MM.1S (cell line): ENCODE data around the gene MSRB1.

Experiments
- DNase-seq: peaks from one replicate; pipeline ENCODE4 v3.0.0-alpha.2; 2015
- H2AFZ ChIP-seq: fragments of 300-600 bp; sonication (generic); 2 replicates; pipeline ENCODE4 v1.6.0; 2016; ENCODE audit warnings: antibody characterized with exemption, low read length
- H3F3A ChIP-seq: fragments of 300-600 bp; sonication (generic); 2 replicates; pipeline ENCODE4 v1.6.1; 2016; ENCODE audit warnings: mild to moderate bottlenecking, antibody characterized with exemption, low read length, moderate library complexity, mixed read lengths; ENCODE audit not compliant: insufficient read depth
- H3K27ac ChIP-seq: fragments of 300-600 bp; sonication (generic); 2 replicates; pipeline ENCODE4 v1.5.1; 2016; ENCODE audit warnings: mild to moderate bottlenecking, low read length
- H3K27me3 ChIP-seq: fragments of 300-600 bp; sonication (generic); replicated peaks from 2 replicates; pipeline ENCODE4 v1.6.0; 2016; ENCODE audit warnings: low read length; ENCODE audit not compliant: insufficient read depth
- H3K36me3 ChIP-seq: fragments of 300-600 bp; sonication (generic); replicated peaks from 2 replicates; pipeline ENCODE4 v1.6.1; 2016; ENCODE audit warnings: mild to moderate bottlenecking, low read length, mixed read lengths; ENCODE audit not compliant: insufficient read depth
- H3K4me1 ChIP-seq: fragments of 300-600 bp; sonication (generic); 2 replicates; pipeline ENCODE4 v1.6.1; 2016; ENCODE audit warnings: low read length, mixed read lengths
- H3K4me2 ChIP-seq: fragments of 300-600 bp; sonication (generic); 2 replicates; pipeline ENCODE4 v1.6.0; 2016; ENCODE audit warnings: low read depth, low read length
- H3K4me3 ChIP-seq: fragments of 300-600 bp; sonication (generic); 2 replicates; pipeline ENCODE4 v1.5.1; 2016; ENCODE audit warnings: low read length, mixed read lengths
- H3K79me2 ChIP-seq: fragments of 300-600 bp; sonication (generic); 2 replicates; pipeline ENCODE4 v1.6.1; 2016; ENCODE audit warnings: mixed run types, low read length, mixed read lengths
- H3K9ac ChIP-seq: fragments of 300-600 bp; sonication (generic); 2 replicates; pipeline ENCODE4 v1.6.1; 2016; ENCODE audit warnings: low read length, mixed read lengths
- H3K9me2 ChIP-seq: fragments of 300-600 bp; sonication (generic); replicated peaks from 2 replicates; pipeline ENCODE4 v1.6.1; 2016; ENCODE audit warnings: mild to moderate bottlenecking, low read length, mixed read lengths; ENCODE audit not compliant: insufficient read depth
- H3K9me3 ChIP-seq: fragments of 300-600 bp; sonication (generic); replicated peaks from 2 replicates; pipeline ENCODE4 v1.6.1; 2016; ENCODE audit warnings: mild to moderate bottlenecking, low read length, mixed read lengths; ENCODE audit not compliant: insufficient read depth
- H4K20me1 ChIP-seq: fragments of 300-600 bp; sonication (generic); 2 replicates; pipeline ENCODE4 v1.6.1; 2016; ENCODE audit warnings: mild to moderate bottlenecking, low read length, moderate library complexity, mixed read lengths; ENCODE audit not compliant: insufficient read depth
- EZH2 ChIP-seq: fragments of 300-600 bp; sonication (generic); optimal IDR thresholded peaks from 2 replicates; pipeline ENCODE3; 2017; ENCODE audit warnings: low read depth, mild to moderate bottlenecking, antibody characterized with exemption, low read length, mixed read lengths
- EZH2phosphoT487 ChIP-seq: fragments of 300-600 bp; sonication (generic); IDR thresholded peaks from 2 replicates; pipeline ENCODE4 v1.6.1; 2018; ENCODE audit warnings: antibody characterized with exemption, low read length
- TF ChIP-seq, protein P1 (sequence below): fragments of 300-600 bp; sonication (generic); IDR thresholded peaks from 2 replicates; pipeline ENCODE4 v1.5.1; 2016; ENCODE audit warnings: antibody characterized with exemption, low read length, mixed read lengths

The MSRB1 gene

DNA sequence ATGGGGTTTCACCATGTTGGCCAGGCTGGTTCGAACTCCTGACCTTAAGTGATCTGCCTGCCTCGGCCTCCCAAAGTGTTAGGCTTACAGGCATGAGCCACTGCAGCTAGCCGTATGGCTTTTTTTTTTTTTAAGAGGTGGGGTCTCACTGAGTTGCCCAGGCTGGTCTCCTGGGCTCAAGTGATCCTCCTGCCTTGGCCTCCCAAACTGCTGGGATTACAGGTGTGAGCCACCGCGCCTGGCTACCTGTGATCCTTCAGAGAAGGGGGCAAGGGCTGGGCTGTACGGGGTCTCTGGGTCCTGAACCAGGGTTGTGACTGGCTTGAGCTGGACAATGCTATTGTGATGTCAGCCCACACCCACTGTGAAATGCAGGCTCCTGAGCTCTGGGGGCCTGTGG is 23.5 kb upstream of the MSRB1 start, which contains the start of gene RNF151:
TSS of gene RNF151 (plus strand) at position 397 of the 400 bp plus-strand sequence. CDS start 26 bp downstream, outside the sequence.
- Histone ChIP-seq H3K9ac (peak within 1 kb of the TSS; percentile 94; the same call in 1 of the 2 replicates), H3K9me3 (no peaks in the 10 kb centered on the region), H3K4me3 (peak within 1 kb of the TSS; percentile 80), H3K4me2 (peak within 1 kb of the TSS; percentile 93), H4K20me1 (no peaks in the 10 kb centered on the region), H3K36me3 (peaks cover 17% of the 10 kb centered on the region), H2AFZ (no peak within 1 kb of the TSS), H3F3A (peaks cover 31% of the 10 kb centered on the region), H3K27ac (no peak within 1 kb of the TSS), H3K27me3 (no peaks in the 10 kb centered on the region), H3K79me2 (peaks cover 26% of the 10 kb centered on the region), H3K9me2 (no peaks in the 10 kb centered on the region), H3K4me1 (peaks cover 7% of the 10 kb centered on the region; the same call in 1 of the 2 replicates)
- no peak for DNase-seq
- TF ChIP-seq EZH2phosphoT487 (no peak), EZH2 (no peak)
- TF ChIP-seq, protein P1, sequence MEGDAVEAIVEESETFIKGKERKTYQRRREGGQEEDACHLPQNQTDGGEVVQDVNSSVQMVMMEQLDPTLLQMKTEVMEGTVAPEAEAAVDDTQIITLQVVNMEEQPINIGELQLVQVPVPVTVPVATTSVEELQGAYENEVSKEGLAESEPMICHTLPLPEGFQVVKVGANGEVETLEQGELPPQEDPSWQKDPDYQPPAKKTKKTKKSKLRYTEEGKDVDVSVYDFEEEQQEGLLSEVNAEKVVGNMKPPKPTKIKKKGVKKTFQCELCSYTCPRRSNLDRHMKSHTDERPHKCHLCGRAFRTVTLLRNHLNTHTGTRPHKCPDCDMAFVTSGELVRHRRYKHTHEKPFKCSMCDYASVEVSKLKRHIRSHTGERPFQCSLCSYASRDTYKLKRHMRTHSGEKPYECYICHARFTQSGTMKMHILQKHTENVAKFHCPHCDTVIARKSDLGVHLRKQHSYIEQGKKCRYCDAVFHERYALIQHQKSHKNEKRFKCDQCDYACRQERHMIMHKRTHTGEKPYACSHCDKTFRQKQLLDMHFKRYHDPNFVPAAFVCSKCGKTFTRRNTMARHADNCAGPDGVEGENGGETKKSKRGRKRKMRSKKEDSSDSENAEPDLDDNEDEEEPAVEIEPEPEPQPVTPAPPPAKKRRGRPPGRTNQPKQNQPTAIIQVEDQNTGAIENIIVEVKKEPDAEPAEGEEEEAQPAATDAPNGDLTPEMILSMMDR = no peak

DNA sequence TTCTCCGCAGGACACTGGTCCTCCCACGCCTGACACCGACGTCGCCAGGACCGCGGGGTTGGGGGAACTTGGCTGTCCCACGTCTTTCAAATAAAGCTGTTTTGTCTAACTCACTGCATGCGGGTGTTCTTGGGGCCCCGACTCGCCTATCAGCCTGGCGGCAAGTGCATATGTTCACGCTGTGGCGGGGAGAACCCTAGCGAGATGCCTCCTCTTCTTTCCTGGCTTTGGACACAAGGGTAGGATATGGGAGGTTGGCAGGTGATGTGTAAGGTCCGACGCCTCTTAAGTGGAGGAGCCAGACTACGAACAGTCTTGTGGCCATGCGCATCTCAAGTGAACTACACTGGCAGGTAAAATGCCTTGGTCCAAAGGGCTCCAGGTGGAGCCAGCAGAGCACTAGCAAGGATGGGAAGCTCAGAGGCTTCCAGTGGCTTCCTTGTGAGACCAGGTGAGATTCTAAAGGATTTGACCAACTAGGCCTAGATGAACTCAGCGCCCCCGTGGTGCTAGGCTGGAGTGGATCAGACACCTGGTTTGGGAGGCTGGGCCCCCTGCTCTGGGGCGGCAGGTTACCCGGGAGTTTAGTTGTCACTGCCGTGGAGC is 22.5 kb upstream of the MSRB1 start:
- H3K4me3 ChIP-seq = peak overlapping the region; percentile 80

DNA sequence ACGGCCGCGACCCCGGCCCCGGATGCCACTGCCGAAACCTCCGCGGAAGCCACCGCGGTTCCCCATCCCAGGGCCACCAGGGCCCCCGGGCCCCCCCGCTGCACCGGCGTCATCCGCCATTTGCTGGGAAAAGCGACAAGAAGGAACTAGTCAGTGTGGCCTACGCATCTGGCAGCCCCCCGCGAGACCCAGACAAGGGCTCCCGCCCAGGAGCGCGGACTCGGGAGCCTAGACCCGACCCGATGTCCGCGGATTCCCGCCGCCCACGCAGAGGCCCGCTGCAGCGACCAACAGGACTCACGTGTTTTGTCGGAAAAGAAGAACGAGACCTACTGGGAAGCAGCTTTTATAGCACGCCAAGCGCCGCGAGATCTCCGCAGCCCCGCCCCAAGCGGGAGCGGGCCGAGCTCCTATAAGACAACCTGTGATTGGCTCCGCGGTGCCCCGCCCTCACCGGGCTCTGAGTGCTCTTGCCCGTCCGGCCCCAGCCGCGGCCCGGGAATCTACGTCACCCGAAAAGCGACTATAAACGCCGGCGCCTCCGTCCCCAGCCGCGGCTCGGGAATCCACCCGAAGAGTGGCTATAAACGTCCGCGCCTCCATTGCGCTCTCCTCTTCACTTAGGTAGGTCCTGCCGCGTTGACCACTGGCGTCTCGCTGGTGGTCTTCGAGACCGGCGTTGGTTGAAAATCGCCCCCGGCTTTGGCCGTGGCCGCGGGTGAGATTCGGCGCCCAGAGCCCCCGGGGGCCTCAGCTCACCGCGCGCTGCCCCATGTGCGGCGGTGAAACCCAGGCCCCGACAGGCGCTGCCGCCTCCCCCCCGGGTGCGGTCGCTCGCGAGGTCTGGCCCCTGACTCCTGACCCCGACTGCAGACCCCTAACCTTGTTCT is 21.8 kb upstream of the MSRB1 start, which contains the start of gene RPS2:
TSS of gene RPS2 (minus strand) at position 321 of the 890 bp plus-strand sequence. CDS start at position 120, 201 bp downstream.
- DNase-seq = peak; percentile 98
- no peaks in the 10 kb centered on the region for H3K9me3 ChIP-seq
- H3K36me3 ChIP-seq = peaks cover 17% of the 10 kb centered on the region
- H3K9ac ChIP-seq = peak within 1 kb of the TSS; percentile 94
- TF ChIP-seq EZH2phosphoT487 (no peak), EZH2 (no peak)
- TF ChIP-seq, protein P1 = no peak
- H4K20me1 ChIP-seq = no peaks in the 10 kb centered on the region
- peak within 1 kb of the TSS; percentile 69; the same call in 1 of the 2 replicates for H3K27ac ChIP-seq
- H3F3A ChIP-seq = peaks cover 40% of the 10 kb centered on the region
- H3K27me3 ChIP-seq = no peaks in the 10 kb centered on the region
- H3K4me3 ChIP-seq = peak within 1 kb of the TSS; percentile 80
- no peaks in the 10 kb centered on the region for H3K9me2 ChIP-seq
- H3K4me2 ChIP-seq = peak within 1 kb of the TSS; percentile 93
- H2AFZ ChIP-seq = peak within 1 kb of the TSS; percentile 64
- peaks cover 12% of the 10 kb centered on the region for H3K4me1 ChIP-seq
- peaks cover 38% of the 10 kb centered on the region for H3K79me2 ChIP-seq

More for the DNA sequence above, 22.5 kb upstream of the MSRB1 start:
- Histone ChIP-seq H3K27me3 (no peaks in the 10 kb centered on the region), H3K36me3 (peaks cover 17% of the 10 kb centered on the region), H3F3A (peaks cover 37% of the 10 kb centered on the region), H3K9me3 (no peaks in the 10 kb centered on the region), H3K27ac (peak overlapping the region; percentile 52; the same call in 1 of the 2 replicates), H3K9me2 (no peaks in the 10 kb centered on the region), H2AFZ (peak overlapping the region; percentile 64; the same call in 1 of the 2 replicates), H3K4me1 (peaks cover 12% of the 10 kb centered on the region), H3K4me2 (peak overlapping the region; percentile 93), H4K20me1 (no peaks in the 10 kb centered on the region), H3K9ac (peak overlapping the region; percentile 94), H3K79me2 (peaks cover 31% of the 10 kb centered on the region)
- TF ChIP-seq EZH2 (no peak), EZH2phosphoT487 (no peak)
- TF ChIP-seq, protein P1 = no peak
- no peak for DNase-seq
